ENCODE measurements around the gene NDUFV3.
A peak's percentile ranks its signal among the peaks of the same experiment; 100 is the strongest.
"Not testable (repeated sequence)": the region's sequence is repeated elsewhere in the genome, so short reads cannot be mapped to it uniquely, and the experiment has no call there.

The NDUFV3 gene

GRCh38 chr21:42903817-42904216 lies 10.7 kb downstream of the NDUFV3 start:
- no peak for DNase-seq

- DNase-seq, result no peak
Observed at GRCh38 chr21:42905195-42905594, 12.1 kb downstream of the NDUFV3 start.

GRCh38 chr21:42906233-42906632 lies 13.1 kb downstream of the NDUFV3 start:
- DNase-seq, result no peak

GRCh38 chr21:42908484-42908883 lies 15.4 kb downstream of the NDUFV3 start:
- DNase-seq, result not testable (repeated sequence)

DNA sequence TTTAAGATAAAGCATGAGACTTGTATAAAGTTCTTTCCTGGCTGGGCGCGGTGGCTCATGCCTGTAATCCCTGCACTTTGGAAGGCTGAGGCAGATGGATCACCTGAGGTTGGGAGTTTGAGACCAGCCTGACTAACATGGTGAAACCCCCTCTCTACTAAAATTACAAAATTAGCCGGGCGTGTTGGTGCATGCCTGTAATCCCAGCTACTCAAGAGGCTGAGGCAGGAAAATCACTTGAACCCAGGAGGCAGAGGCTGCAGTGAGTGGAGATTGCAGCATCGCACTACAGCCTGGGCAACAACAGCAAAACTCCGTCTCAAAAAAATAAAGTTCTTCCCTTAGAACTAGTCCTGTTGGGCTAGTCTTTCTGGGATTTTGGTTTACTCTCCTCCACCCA lies 18.8 kb downstream of the NDUFV3 start:
- not testable (repeated sequence) for DNase-seq

- no peak for DNase-seq
Observed at GRCh38 chr21:42913476-42913875, 20.4 kb downstream of the NDUFV3 start.

GRCh38 chr21:42918291-42918690 lies 25.2 kb downstream of the NDUFV3 start:
- no peak for DNase-seq

GRCh38 chr21:42921927-42922326 lies 28.8 kb downstream of the NDUFV3 start:
- no peak for DNase-seq

DNA sequence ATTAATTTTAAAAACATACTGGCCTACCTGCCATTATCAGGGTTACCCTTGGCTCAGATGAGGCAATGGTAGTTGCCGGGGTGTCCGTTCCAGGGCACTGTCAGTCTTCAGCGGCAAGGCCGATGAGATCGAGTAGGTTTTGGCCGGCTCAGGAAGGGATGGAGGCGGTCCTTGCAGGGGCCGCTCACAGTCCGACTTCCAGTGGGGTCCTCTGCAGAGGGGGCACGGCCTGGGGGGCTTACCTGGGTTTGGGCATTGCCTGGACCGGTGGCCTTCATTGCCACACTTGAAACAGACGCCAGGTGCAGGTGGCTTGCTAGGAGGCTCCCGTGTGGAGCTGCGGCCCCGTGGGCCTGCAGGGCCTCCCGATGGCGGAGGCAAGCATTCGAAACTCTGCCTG lies 29.8 kb downstream of the NDUFV3 start:
- DNase-seq, result no peak

DNA sequence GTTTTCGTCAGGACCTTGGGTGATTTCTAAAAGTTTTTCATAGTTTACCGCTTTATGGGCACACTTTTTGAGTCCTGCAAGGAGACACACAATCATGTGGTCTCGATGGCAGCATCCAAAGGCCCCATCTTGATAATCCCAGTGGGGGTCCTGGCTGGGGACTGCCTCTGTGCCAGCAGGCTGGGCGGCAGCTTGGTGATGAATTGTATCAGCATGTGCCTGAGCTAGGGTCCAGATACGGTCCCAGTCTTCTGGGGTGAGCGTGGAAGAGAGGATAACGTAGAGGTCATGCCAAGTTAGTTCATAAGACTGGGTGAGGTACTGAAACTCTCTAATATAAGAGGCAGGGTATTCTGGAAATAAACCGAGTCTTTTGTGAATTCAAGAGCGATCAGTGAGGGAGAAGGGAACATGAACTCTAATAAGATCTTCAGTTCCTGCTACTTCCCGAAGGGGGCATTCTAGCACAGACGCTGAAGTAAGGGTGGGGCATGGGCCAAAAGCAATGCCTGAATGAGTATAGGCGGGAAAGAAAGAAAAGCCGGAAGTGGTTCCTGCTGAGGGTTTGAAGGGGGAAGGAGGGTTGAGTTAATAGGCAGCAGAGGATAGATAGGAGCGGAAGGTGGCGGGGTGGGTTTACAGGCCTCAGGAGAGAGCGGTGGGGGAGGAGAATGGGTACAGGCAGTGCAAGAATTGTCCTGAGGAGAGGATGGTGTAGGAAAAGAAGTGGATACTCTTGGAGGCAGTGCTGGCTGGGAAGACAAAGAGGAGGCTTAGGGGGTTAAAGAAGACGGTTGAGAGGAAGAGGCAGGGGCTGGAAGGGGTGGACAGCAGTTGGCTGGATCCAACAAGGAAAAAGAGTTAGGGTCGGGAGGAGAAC lies 30.7 kb downstream of the NDUFV3 start:
- peak; percentile 43 to 63 for DNase-seq

- no peak for DNase-seq
Observed at GRCh38 chr21:42924433-42924751, 31.3 kb downstream of the NDUFV3 start.

GRCh38 chr21:42925114-42925926 lies 32.2 kb downstream of the NDUFV3 start, which contains the start of gene ERVH48-1:
ERVH48-1 (minus strand) TSS chr21:42925630; CDS start chr21:42919006, 6,624 bp downstream.
- DNase-seq, result no peak

DNA sequence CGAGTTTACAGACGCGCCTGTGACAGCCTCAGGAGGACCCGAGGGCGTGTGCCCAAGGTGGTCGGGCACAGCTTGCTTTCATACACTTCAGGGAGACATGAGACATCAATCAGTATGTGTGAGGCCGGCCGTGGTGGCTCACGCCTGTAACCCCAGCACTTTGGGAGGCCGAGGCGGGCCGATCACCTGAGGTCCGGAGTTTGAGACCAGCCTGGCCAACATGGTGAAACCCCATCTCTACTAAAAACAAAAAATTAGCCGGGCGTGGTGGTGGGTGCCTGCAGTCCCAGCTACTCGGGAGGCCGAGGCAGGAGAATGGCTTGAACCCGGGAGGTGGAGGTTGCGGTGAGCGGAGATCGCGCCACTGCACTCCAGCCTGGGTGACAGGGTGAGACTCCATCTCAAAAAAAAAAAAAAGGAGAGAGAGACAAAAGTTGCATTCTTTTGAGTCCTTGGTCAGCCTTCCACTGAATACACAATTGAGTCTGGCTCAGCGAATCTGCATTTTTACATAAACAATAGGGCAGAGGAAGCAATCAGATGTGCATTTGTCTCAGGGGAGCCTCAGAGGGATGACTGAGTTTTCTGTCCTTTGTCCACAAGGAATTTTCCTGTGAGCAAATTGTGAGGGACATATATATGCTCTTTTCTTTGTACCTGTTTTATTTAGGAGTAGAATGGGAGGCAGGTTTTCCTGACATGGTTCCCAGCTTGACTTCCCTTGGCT lies 34.5 kb downstream of the NDUFV3 start:
- DNase-seq, result not testable (repeated sequence)

DNA sequence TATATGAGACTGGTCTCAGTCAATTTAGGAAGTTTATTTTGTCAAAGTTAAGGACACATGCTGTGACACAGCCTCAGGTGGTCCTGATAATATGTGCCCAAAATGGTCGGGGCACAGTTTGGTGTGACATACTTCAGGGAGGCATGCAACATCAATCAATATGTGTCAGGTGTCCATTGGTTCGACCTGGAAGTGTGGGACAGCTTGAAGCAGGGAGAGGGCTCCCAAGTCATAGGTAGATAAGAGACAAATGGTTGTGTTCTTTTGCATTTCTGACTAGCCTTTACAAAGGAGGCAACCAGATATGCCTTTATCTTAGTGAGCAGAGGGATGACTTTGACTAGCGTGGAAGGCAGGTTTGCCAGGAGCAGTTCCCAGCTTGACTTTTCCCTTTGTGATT lies 36.9 kb downstream of the NDUFV3 start:
- no peak for DNase-seq

- no peak for DNase-seq
Observed at GRCh38 chr21:42931560-42932235, 38.6 kb downstream of the NDUFV3 start.

DNA sequence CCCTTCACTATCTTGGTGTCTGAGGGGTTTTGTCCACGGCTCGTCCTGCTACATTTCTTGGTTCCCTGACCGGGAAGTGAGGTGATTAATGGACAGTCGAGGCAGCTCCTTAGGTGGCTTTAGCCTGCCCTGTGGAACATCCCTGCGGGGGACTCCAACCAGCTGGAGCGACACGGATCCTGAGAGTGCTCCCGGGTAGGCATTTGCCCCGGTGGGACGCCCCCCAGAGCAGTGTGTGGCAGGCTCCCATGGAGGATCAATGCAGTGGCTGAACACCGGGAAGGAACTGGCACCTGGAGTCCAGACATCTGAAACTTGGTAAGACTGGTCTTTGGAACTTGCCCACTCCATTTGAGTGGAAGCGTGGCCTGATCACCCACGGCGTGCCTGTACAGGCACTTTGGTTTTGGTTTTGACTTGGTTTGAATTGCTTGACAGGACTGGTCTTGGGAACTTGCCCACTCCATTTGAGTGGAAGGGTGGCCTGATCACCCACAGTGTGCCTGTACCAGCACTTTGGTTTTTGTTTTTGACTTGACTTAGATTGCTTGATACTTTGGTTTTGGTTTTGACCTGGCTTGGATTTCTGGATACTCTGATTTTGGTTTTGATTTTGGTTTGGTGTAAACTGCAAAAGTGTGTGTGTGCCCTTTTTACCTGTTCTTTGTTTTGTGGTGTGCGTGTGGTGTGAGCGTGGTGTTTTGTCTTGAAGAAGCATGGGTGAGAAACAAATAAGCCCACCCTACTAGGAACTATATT lies 39.4 kb downstream of the NDUFV3 start:
- DNase-seq, result not testable (repeated sequence)

DNA sequence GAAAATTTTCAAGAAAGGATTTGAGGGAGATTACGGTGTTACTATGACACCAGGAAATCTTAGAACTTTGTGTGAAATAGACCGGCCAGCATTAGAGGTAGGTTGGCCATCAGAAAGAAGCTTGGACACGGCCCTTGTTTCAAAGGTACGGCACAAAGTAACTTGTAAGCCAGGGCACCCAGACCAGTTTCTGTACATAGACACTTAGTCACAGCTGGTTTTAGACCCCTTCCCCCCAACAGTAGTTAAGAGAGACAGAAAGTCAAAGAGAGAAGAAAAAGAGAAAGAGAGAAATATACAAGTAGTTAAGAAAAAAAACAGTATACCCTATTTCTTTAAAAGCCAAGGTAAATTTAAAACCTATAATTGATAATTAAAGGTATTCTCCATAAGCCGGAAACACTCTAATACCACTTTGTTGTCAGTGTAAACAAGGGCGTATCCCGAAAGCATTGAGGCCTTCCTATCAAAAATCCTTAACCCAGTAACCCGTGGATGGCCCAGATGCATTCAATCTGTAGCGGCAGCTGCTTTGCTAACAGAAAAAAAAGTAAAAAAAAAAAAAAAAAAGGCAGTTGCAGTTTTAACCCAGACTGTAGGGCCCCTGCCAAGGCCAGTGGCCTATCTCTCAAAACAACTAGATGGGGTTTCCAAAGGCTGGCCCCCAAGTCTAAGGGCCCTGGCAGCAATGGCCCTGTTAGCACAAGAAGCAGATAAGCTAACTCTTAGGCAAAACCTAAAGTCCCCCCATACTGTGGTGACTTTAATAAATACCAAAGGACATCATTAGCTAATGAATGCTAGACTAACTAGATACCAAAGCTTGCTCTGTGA lies 40.2 kb downstream of the NDUFV3 start:
- DNase-seq, result not testable (repeated sequence)

GRCh38 chr21:42933973-42934372 lies 40.9 kb downstream of the NDUFV3 start:
- DNase-seq, result not testable (repeated sequence)

GRCh38 chr21:42936360-42936759 lies 43.3 kb downstream of the NDUFV3 start:
- DNase-seq, result not testable (repeated sequence)

- not testable (repeated sequence) for DNase-seq
Observed at GRCh38 chr21:42937034-42937940, 44.2 kb downstream of the NDUFV3 start.

Measured in stimulated activated CD4-positive, alpha-beta T cell treated with anti-CD3 and anti-CD28 coated beads, Interleukin-4, amount 100 ng/mL, for 4 hours (primary cell).